NCI-H187 (cell line): Measurements from ENCODE around the gene USP48.

Source experiments
- DNase-seq, 2 experiments: peaks; one replicate each; lab custom pipeline; 2025; lab: John Stamatoyannopoulos, UW

The USP48 gene

DNA sequence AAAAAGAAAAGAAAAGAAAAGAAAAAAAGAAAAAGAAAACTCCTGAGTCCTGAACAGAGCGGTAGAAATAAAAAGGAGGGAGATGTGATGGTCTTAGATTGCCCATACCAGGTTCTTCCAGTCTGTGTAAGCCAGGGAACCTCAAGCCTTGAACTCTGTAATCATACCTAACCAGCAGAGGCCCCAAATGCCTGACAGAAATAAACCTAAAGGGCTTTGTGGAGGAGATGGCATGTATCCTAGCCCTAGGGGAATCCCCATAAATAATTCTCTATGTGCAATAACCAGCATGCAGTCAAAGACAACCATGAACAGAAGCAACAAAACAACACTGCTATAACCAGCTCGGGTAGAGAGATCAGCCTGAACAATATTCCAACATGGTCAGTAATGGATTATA lies 40.4 kb downstream of the USP48 start:
- no peak for DNase-seq

DNA sequence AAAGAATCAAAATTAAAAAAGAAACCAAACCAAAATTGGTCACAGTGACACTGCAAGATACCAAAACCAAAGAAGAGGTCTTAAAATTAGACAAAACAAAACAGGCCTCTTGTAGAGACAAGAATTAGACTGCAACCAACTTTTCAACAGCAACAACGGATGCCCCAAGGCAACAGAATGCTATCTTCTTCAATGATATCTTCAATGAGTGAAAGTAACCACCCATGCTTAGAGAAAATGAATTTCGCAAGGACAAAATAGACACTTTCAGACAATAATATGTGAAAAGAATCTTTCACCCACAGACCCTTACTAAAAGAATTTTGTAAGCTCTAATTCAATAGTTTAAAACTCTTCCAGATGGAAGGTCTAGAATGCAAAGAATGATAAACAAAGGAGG lies 41.7 kb downstream of the USP48 start:
- DNase-seq = no peak

DNA sequence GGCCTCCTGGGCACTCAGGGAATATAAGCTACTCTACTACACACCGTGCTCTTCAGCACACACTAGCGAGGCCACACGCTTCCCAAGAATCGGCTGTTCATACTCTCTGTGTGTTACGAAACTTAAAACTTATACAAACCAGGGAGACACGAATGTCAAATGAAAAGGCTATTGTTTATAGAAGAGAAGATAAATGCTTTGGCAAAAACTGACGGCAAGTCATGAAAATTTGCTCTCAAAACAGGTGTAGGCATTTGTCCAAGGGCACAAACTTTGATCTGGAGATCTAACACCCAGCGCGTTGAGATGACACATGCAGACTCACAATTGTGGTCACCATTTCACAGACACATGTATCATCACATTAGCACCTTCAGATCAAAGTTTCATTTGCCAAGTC lies 46.1 kb downstream of the USP48 start:
- DNase-seq = no peak

DNA sequence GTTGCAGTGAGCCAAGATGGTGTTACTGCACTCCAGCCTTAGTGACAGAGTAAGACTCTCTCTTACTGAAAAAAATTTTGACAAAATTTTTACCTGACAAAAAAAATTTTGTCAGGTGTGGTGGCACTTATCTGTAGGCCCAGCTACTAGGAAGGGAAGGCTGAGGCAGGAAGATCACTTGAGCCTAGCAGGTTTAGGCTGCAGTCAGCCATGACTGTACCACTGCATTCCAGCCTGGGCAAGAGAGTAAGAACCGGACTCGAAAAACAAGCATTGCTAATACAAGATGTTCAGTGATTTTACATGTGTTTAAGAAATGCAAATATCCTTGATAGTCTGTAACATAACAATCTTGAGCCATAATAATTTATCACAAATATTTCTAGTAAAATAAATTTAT lies 46.9 kb downstream of the USP48 start:
- DNase-seq = no peak

DNA sequence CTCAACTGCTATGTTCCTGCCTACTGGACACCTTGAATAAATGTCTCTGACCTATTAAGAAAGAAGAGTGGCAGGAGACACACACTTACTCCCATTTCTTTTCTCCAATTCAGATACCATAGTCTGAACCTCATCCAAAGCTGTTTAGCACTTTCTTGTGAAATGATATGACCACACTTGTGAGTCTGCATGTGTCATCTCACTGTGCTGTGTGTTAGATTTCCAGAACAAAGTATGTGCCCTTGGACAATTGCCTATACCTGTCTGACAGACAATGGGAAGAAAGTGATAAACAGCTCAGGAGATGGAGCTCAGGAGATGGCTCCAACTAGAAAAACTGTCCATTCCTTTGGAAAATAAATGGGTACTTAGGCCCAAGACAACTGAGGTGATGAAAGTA lies 48.4 kb downstream of the USP48 start:
- DNase-seq = no peak

DNA sequence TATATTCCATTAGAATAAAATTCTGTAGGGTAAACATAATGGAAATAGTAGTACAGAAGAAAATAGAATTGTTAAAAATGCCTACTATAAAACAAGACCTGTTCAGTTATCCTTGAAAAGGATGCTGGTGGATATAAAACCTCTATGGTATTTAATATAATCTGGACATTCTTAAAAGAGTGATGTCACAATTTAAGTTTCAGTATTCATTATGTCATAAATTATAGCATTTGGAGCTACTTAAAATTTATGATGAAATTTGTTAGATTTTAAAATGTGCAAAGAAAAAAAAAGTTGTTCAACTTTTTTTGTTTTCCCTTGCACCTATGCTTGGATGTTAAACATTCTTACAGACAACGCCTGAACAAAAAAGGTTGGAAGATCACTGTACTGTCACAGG lies 50.3 kb downstream of the USP48 start:
- DNase-seq = no peak

DNA sequence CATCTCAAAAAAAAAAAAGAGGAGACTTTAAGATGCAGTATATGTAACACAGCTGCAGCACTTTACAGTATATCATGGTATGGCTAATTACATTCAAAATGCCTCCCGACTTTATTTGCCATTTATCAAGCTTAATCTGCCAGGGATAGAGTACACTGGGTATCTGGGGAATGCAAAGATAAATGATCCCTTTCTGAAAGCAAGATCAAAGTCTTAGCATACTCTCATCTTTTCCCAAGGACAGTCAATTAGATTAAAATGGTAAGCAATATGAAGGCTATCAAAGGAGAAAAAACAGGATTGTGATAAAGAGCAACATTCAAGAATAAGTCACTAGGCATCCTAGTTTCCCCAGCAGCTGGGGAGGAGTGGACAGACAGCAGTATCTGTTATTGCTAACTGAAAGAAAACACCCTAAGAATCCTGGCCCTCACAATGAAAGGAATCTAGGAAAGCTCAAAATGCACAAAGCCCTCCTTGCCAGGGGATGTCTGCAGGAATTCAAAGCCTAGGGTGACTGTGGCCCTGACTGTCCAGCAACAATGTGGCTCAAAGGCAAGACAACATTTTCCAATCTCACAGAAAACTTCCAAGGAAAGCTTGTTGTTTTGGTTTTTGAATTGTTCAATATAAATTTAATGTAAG lies 57.1 kb downstream of the USP48 start:
- no peak for DNase-seq

DNA sequence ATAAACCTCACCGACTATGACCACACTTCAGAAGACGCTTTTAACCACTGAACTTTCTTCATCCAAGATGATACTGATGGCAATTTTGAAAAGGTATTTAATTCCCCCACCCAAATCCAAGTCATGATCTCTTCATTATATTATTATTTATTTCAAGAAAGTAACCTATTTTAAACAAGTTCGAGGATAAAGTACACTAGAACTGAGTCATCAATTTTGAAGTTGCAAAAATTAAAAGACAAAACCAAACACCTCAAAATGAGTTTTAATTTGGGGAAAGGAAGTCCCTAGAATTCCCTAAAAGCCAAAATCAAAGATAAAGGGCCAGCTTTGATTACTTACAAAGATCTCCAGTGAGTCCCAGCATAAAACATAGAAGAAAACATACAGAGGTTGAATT lies 58.4 kb downstream of the USP48 start:
- no peak for DNase-seq

DNA sequence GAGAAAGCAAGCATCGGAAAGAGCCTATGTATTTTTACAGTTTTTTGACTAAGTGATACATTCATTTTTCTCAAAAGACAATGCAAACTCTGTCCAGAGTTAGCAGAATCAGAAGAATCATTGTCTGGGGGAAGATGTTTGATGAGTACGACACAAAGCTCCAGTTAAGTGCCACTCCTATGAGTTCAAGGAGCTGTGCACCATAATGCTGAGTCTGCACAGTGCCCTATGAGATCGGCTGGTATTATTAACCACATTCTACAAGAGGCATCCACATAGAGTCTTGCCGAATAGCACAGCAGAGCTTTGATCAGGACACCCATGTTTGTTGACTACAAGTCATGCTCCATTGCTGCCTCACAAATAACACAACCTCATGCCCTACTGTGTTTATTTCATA lies 58.9 kb downstream of the USP48 start:
- DNase-seq = no peak

DNA sequence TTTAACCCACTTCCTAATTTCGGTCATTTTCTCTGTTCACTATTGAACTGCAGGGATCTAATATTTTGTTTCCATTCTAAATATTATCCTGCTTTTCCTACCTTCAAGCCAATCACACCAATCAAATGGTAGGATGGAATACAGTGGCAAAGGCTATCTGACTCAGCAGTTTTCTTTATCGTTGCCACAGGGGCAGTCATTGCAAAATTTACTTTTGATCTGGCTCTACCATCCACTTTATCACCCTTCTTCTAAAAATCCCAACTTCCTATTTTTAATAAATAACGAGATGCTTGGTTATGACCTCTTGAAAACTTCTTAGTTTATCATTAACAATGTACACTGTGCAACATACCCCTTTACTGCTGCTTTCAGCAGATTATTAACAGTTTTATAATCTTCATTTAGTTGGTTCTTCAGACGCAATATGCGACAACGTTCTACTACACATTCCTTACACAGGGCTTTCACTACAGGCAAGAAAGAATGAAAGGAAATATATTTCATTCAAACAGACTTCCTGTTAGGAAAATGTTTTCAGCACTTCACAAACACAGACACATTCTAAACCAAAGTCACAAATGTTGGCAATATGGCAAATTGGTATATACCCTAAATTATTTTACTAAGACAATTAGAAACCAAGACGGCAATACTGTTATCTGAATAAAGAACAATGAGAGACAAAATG lies 61.5 kb downstream of the USP48 start:
- no peak for DNase-seq

DNA sequence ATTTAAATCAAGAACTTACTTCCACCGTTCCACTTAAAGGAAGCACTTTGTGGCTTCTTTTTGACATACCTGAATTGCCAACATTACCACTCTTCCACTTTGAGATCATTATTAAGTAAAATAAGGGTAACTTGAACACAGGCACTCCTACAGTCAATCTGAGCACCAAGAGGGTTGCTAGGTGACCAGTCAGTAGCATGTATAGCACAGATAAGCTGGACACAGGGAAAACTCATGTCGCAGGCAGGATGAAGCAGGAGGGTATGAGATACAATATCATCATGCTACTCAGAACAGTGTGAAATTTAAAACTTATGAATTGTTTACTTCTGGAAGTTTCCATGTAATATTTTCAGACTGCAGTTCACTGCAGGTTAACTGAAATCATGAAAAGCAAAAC lies 66.8 kb downstream of the USP48 start:
- no peak for DNase-seq

DNA sequence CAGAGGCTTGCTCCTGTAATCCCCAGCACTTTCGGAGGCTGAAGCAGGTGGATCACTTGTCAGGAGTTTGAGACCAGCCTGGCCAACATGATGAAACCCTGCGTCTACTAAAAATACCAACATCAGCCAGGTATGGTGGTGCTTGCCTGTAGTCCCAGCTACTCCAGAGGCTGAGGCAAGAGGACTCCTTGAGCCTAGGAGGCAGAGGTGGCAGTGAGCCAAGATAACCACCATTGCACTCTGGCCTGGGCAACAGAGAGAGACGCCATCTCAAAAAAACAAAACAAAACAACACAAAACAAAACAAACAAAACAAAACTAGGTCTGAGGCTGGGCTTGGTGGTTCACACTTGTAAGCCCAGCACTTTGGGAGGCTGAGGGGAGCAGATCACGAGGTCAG lies 75.1 kb downstream of the USP48 start:
- DNase-seq = no peak

DNA sequence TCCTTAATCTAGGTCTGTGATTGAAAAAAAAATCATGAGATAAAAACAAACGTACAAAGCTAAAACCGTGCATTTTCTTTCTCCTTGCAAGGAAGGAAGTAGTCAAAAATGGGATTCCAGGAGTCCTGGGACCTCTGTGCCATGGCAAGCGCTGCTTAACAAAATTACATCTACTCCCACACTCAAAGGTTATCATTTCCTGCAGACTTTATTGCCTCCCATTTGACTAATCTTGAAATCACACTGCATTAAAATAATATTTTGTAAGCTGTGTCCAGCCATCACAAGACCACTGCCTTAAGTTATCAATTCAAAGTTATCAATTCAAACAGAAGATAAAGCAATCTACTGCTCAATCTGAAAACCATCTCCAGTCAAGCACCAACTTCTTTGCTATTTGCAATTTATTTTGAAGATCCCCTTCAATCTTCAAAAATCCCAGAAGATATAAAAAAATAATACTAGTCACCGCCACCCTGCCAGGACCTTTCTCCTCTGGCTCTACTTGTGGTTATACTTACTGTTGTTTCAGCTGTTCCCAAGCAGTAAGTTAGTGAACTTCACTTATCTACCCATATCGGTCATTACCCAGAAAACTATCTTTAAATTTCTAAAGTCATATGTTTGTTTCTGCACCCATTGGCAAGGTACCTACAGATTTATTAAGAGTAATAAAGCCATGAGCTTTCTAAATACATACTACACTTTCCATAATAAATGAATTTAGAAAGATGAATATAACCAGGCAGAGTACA lies 75.7 kb downstream of the USP48 start:
- DNase-seq = no peak

DNA sequence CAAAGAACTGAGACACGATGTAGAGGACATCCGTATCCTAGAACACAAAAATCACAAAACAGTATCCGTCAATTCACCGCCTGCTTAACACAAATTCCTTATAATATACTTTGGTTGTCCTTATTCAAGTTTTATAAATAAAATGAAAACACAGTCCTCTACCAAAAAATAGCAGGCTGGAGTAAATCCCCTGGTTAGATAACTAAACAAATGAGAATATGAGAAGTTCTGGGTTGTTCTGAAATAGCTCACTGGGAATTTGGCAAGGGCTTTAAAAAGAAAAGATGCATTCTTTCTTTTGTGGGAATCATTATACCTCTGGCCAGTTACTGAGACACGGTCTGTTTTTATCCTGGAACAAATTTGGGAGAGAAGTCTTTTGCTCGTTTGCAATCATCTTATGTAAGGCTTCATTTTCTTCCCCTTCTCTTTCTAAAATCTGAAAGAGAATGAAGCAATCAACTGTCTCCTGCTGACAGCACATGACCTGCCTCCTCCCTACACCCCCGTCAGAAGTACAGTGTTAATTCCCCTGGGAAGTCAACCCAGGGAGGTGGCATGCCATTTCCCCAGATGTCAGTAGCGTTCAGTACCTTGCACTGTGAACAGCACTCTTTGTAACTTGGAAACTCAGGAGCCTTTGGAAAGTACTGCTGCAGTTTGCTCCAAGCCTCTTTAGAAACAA lies 76.7 kb downstream of the USP48 start:
- no peak for DNase-seq

DNA sequence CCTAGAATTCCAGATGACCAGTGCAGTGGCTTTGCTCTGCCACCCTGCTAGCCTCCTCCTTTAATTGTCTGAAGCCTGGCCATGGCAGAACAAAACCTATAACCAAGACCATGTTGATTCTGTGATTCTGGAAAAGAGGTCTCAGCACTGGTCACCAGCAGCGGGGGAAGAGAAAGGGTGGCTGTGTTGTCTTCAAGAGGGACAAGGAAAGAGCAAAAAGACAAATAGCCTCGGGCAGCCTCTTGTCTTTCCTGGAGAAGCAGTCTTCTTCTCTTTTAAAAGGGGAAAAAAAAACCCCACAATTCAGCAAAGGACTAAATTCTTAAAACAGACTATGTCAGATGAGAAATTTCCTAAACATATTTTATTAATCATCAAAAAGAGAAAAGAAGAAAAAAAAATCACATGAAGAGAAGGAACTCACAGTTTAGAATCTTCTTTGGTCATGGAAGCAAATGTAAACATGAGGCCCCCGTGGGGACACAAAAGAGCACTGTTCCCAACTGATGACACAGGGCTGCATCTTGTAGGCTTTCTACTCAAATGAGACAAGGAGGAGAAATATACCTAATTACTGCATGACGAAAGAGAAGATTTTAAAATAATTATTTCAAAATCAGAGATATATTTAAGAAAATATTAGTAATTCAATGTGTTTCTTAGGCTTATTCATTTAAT lies 77.5 kb downstream of the USP48 start:
- no peak for DNase-seq

DNA sequence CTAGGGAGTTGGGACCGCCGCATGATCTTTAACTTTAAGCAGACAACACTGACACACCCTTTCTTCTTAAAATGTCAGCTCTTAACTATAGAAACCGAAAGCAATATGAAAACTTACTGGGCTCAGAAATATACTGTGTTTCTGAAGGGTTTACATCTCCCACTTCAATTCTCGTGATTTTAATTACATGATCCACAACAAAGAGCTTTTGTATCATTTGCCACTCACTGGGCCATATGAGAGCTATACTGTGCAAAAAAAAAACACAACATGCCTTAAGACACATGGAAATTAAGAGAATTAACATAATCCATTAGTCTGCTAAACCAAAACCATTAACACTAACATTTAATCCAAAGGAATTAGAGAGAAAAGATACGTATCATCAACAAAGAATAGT lies 78.8 kb downstream of the USP48 start:
- DNase-seq = no peak

DNA sequence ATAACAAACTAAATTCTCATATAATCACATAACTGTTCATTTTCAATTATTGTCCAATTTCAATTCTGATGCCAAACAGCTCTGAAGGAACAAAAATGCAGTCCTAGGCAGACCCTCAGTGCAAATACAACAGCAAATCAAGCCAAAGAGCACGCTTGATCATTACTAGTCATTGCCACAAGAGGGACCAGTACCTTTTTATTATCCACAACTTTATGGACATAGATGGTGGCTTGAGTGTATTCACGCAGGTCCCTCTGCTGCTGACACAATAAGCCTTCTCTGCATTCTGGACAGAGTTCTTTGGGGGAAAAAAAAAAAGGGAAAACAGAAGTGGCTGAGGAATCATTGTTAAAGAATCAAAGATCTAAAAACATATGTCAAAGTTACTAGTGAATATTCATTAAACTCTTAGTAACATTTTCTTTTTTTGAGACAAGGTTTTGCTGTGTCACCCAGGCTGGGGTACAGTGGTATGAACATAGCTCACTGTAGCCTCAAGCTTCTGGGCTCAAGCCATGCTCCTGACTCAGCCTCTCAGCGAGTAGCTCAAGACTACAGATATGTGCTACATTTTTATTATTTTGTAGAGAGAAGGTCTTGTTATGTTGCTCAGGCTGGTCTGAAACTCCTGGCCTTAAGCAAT lies 79.5 kb downstream of the USP48 start:
- DNase-seq = no peak

DNA sequence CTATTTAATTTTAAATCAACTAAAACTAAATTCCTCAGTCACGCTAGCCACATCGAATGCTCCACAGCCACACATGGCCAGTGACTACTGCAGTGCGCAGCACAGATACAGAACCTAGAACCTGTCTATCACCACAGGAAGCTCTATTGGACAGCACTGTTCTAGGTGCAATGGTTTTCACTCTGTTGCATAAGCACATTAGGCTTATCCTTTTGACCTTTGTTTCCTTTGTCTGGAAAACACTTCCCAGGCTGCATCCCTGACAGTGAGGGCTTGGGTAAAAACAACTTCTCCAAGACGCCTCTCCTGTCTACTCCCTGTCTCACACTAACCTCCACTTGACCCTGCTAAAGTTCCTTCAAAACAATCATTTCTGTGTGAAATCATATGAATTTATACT lies 80.2 kb downstream of the USP48 start:
- no peak for DNase-seq

DNA sequence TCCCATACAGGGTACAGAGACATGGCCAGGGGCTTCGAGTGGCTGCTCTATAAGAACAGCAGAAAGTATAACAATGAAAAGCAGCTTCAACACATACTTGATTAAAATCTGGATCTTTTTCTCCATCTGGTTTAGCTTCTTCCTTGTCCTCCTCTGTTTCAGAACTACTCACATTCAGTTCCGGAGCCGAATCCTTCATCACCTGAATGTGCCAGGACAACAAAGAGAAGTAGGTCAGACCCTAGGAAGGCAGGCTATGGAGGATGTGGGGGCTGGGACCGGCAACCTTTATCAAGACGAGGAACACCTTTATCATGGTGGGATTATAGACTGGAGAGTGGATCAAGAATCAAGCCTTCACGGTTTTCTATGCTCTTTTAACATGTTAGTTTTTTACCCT lies 81.5 kb downstream of the USP48 start:
- DNase-seq = no peak

DNA sequence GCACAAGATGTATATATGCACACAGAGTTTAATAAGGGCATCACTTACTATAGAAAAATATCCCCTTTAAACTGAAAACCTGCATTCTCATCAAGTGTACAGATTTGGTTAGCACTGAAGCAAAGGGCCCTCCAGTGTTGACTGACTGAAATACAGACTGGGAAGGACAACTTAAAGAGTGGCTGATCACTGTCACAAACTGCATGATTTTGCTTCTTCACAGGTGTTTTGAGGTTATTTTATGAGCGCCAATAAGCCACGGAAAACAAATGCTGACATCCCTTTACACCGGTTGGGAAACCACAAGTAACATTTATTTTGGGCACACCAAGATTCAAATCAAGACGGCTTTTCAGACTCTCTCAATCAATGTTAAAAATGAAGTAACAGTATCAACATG lies 82.9 kb downstream of the USP48 start:
- DNase-seq = no peak

DNA sequence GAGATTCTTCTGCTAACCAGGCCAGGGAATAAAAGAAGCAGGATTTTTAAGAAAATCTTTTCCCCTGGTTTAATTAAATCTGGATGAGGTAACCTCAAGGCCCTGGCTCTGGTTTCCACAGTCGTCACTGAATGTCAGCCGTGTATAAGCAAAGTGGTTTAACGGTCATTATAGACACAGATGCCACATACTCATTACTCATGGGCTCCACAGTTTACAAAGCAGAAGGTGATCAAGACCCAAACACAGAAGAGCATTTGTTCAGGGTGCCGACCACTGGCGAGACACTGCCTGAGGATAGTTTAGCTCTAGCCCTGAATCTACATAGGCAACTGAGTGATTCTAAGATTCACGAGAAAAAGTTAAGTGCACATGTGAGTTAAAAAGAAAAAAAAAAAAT lies 86.0 kb downstream of the USP48 start:
- DNase-seq = no peak

DNA sequence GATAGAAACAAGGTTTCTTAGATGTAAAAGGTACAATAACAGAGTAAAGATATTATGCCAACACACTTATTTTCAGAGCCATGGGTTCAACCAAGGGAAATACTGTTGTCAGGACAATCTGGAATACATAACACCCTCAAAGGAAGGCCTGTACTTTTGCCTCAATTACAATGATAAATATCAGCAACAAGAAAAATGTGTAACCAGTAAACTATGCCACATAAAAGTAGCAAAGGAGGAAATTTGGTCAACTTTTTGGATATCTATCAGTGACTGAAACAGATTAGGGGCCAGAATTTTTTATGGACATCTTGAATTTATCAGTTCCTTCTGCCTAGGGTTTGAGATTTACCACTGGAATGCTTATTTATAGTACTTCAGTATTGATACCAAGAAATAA lies 89.2 kb downstream of the USP48 start:
- DNase-seq = no peak
